H9 (cell line): ENCODE results near the gene IVL. TPM values are rescaled to one million over a fixed set of nuclear protein-coding genes. Genes with fewer than 3 reads are reported as not detected.

Experiments
- DNase-seq: peaks from one replicate; pipeline ENCODE4 v3.0.0-alpha.2; 2017
- H2AFZ ChIP-seq: one replicate; pipeline ENCODE4 v1.6.1; 2013; ENCODE audit warnings: mild to moderate bottlenecking, low read length, control low read depth, moderate library complexity
- H2AK5ac ChIP-seq: 2 replicates; pipeline ENCODE4 v1.6.1; 2013; ENCODE audit warnings: low read length, control low read depth, mixed read lengths; ENCODE audit not compliant: insufficient read length
- H2BK120ac ChIP-seq: one replicate; pipeline ENCODE4 v1.6.1; 2013; ENCODE audit warnings: low read depth, mild to moderate bottlenecking, low read length, control low read depth, inconsistent platforms; ENCODE audit not compliant: poor library complexity, severe bottlenecking
- H2BK12ac ChIP-seq: 2 replicates; pipeline ENCODE4 v1.6.1; 2013; ENCODE audit warnings: low read length, control low read depth, mixed read lengths, low read depth; ENCODE audit not compliant: insufficient read length
- H2BK15ac ChIP-seq: 2 replicates; pipeline ENCODE4 v1.6.1; 2013; ENCODE audit warnings: low read depth, low read length, control low read depth
- H2BK20ac ChIP-seq: one replicate; pipeline ENCODE4 v1.6.1; 2013; ENCODE audit warnings: low read depth, mild to moderate bottlenecking, low read length, control low read depth, inconsistent platforms; ENCODE audit not compliant: poor library complexity, severe bottlenecking
- H2BK5ac ChIP-seq: 2 replicates; pipeline ENCODE4 v1.6.1; 2013; ENCODE audit warnings: low read length, control low read depth, mixed read lengths; ENCODE audit not compliant: insufficient read length
- H3K14ac ChIP-seq: 2 replicates; pipeline ENCODE4 v1.6.1; 2013; ENCODE audit warnings: low read length, control low read depth; ENCODE audit not compliant: insufficient read depth
- H3K18ac ChIP-seq: 2 replicates; pipeline ENCODE4 v1.6.1; 2013; ENCODE audit warnings: low read depth, mild to moderate bottlenecking, mixed read lengths, low read length, control low read depth; ENCODE audit not compliant: insufficient read length
- H3K23ac ChIP-seq: 2 replicates; pipeline ENCODE4 v1.6.1; 2013; ENCODE audit warnings: low read length, control low read depth, mixed read lengths, low read depth; ENCODE audit not compliant: insufficient read length
- H3K23me2 ChIP-seq: 2 replicates; pipeline ENCODE4 v1.6.1; 2013; ENCODE audit warnings: low read depth, mild to moderate bottlenecking, mixed read lengths, low read length, control low read depth; ENCODE audit not compliant: insufficient read length, poor library complexity, severe bottlenecking
- H3K27ac ChIP-seq: 2 replicates; pipeline ENCODE4 v1.5.1; 2013; ENCODE audit warnings: low read length, control low read depth, mixed read lengths, low read depth; ENCODE audit not compliant: insufficient read length
- H3K27me3 ChIP-seq: 2 replicates; pipeline ENCODE4 v1.6.1; 2013; ENCODE audit warnings: low read length, control low read depth, inconsistent platforms; ENCODE audit not compliant: insufficient read depth
- H3K4ac ChIP-seq: 2 replicates; pipeline ENCODE4 v1.6.1; 2013; ENCODE audit warnings: low read depth, mild to moderate bottlenecking, control low read depth, inconsistent platforms, low read length, moderate library complexity
- H3K4me1 ChIP-seq: 2 replicates; pipeline ENCODE4 v1.6.1; 2013; ENCODE audit warnings: low read length, control low read depth, inconsistent platforms; ENCODE audit not compliant: insufficient read depth
- H3K4me2 ChIP-seq: 2 replicates; pipeline ENCODE4 v1.6.1; 2013; ENCODE audit warnings: low read length, control low read depth, mixed read lengths; ENCODE audit not compliant: insufficient read length, insufficient read depth
- H3K56ac ChIP-seq: 2 replicates; pipeline ENCODE4 v1.6.1; 2013; ENCODE audit warnings: low read depth, mild to moderate bottlenecking, mixed read lengths, low read length, control low read depth; ENCODE audit not compliant: insufficient read length
- H3K79me1 ChIP-seq: 2 replicates; pipeline ENCODE4 v1.6.1; 2013; ENCODE audit warnings: low read depth, mild to moderate bottlenecking, moderate library complexity, low read length, control low read depth, inconsistent platforms; ENCODE audit not compliant: insufficient read depth, poor library complexity, severe bottlenecking
- H3K79me2 ChIP-seq: 2 replicates; pipeline ENCODE4 v1.6.1; 2013; ENCODE audit warnings: low read length, control low read depth, inconsistent platforms; ENCODE audit not compliant: insufficient read depth
- H3K9ac ChIP-seq: 2 replicates; pipeline ENCODE4 v1.6.1; 2013; ENCODE audit warnings: low read length, control low read depth, mixed read lengths; ENCODE audit not compliant: insufficient read length; ENCODE audit errors: extremely low read depth
- H3K9me3 ChIP-seq: one replicate; pipeline ENCODE4 v1.6.1; 2013; ENCODE audit warnings: low read depth, low read length, inconsistent platforms; ENCODE audit not compliant: control insufficient read depth
- H3T11ph ChIP-seq: one replicate; pipeline ENCODE4 v1.6.1; 2013; ENCODE audit warnings: mild to moderate bottlenecking, low read length, control low read depth, inconsistent platforms
- H4K20me1 ChIP-seq: one replicate; pipeline ENCODE4 v1.6.1; 2013; ENCODE audit not compliant: control insufficient read depth, insufficient read length, insufficient read depth
- H4K5ac ChIP-seq: 2 replicates; pipeline ENCODE4 v1.6.1; 2013; ENCODE audit warnings: low read depth, mild to moderate bottlenecking, mixed read lengths, low read length, control low read depth; ENCODE audit not compliant: insufficient read length
- H4K8ac ChIP-seq: replicated peaks from 2 replicates; pipeline ENCODE4 v1.6.1; 2013; ENCODE audit warnings: low read length, control low read depth, mixed read lengths, low read depth; ENCODE audit not compliant: insufficient read length
- H4K91ac ChIP-seq: 2 replicates; pipeline ENCODE4 v1.6.1; 2013; ENCODE audit warnings: low read depth, mild to moderate bottlenecking, moderate library complexity, mixed read lengths, low read length, control low read depth; ENCODE audit not compliant: insufficient read length
- H3K27ac Mint-ChIP-seq, 3 experiments: 2 replicates in 2 of 3; 3 replicates in 1 of 3; pipeline ENCODE4 v1.8.0; 2020 to 2021; ENCODE audit warnings: mixed read lengths in 3 of 3, mild to moderate bottlenecking in 1 of 3, moderate library complexity in 1 of 3
- H3K27me3 Mint-ChIP-seq: 2 replicates; pipeline ENCODE4 v1.8.0; 2021; ENCODE audit warnings: low read depth, mild to moderate bottlenecking, moderate library complexity, mixed read lengths
- H3K36me3 Mint-ChIP-seq, 3 experiments: 2 replicates in 2 of 3; 3 replicates in 1 of 3; pipeline ENCODE4 v1.8.0; 2020 to 2021; ENCODE audit warnings: low read depth in 3 of 3, mixed read lengths in 3 of 3; ENCODE audit not compliant: insufficient read depth in 1 of 3
- H3K4me1 Mint-ChIP-seq, 2 experiments: 2 replicates each; pipeline ENCODE4 v1.8.0; 2020; ENCODE audit warnings: mixed read lengths in 2 of 2
- H3K4me3 Mint-ChIP-seq, 2 experiments: 2 replicates in 1 of 2; 3 replicates in 1 of 2; pipeline ENCODE4 v1.8.0; 2020 to 2021; ENCODE audit warnings: mild to moderate bottlenecking in 2 of 2, mixed read lengths in 2 of 2, moderate library complexity in 1 of 2
- H3K9me3 Mint-ChIP-seq, 2 experiments: 2 replicates in 1 of 2; 3 replicates in 1 of 2; pipeline ENCODE4 v1.8.0; 2020; ENCODE audit warnings: mild to moderate bottlenecking in 2 of 2, mixed read lengths in 2 of 2, moderate library complexity in 1 of 2
- WGBS: extraction: QIAGEN DNeasy Blood & Tissue Kit; methylation state at CpG from one replicate; pipeline ENCODE4 v1.1.7; 2013; ENCODE audit warnings: missing lambda C conversion rate, low lambda C conversion rate, mixed read lengths; ENCODE audit not compliant: insufficient read length; ENCODE audit errors: extremely low coverage; 5-methylcytosine and 5-hydroxymethylcytosine counted together
- total RNA-seq: library from RNA; stranded (reverse); gene quantifications from 2 replicates; pipeline ENCODE4 v1.2.1, GENCODE V29; 2021
- TF ChIP-seq, protein P1 (sequence below): fragments of 200-600 bp; sonication (generic); conservative IDR thresholded peaks from 3 replicates; pipeline ENCODE4 v1.8.0; 2021; ENCODE audit warnings: antibody characterized with exemption, mild to moderate bottlenecking

IVL gene
- total RNA-seq, 1 experiment from 2014 or later: not detected

DNA sequence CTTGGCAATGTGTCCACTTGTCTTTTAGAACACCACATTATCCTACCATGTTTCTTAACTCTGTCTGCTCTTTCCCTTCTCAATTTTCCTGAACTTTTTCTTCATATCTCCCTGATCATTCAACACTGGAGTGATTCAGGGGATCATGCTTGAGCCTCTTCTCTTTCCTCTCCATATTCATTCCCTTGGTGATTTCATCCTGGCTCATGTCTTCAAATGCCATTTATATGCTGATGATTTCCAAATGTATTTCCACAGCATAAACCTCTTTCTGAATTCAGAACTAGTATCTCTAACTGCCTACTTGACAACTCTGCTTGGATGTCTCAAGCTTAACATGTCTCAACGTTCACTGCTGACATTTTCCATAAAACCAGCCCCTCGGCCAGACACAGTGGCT, 8.5 kb upstream of the IVL start:
- Mint-ChIP-seq H3K4me3 (no peak overlapping the region), H3K9me3 (peaks cover 67 to 86% of the 10 kb centered on the region in 2 experiments), H3K27ac (no peak overlapping the region), H3K27me3 (peaks cover 7% of the 10 kb centered on the region; the same call in 1 of the 2 replicates), H3K36me3 (peaks cover 0 to 23% (median 0%) of the 10 kb centered on the region in 3 experiments; a peak in 4 of 7 replicates), H3K4me1 (no peaks in the 10 kb centered on the region)
- Histone ChIP-seq H3K4me2 (no peak overlapping the region), H2AFZ (no peak overlapping the region), H3K14ac (no peak overlapping the region), H3K4me1 (no peaks in the 10 kb centered on the region; the same call in 1 of the 2 replicates), H2BK120ac (no peak overlapping the region), H3K79me2 (no peaks in the 10 kb centered on the region), H2AK5ac (no peak overlapping the region), H3K23me2 (no peaks in the 10 kb centered on the region), H2BK12ac (no peak overlapping the region), H3K18ac (no peak overlapping the region), H4K8ac (no peak overlapping the region), H3K4ac (no peak overlapping the region), H3K79me1 (no peaks in the 10 kb centered on the region), H4K91ac (no peak overlapping the region), H3K27ac (no peak overlapping the region), H3K56ac (no peak overlapping the region), H3K27me3 (no peaks in the 10 kb centered on the region), H2BK20ac (no peak overlapping the region), H3K9me3 (no peaks in the 10 kb centered on the region), H4K5ac (no peak overlapping the region), H4K20me1 (no peaks in the 10 kb centered on the region), H2BK15ac (no peak overlapping the region), H3T11ph (no peak overlapping the region), H2BK5ac (no peak overlapping the region), H3K9ac (no peak overlapping the region), H3K23ac (no peak overlapping the region)
- TF ChIP-seq, protein P1, sequence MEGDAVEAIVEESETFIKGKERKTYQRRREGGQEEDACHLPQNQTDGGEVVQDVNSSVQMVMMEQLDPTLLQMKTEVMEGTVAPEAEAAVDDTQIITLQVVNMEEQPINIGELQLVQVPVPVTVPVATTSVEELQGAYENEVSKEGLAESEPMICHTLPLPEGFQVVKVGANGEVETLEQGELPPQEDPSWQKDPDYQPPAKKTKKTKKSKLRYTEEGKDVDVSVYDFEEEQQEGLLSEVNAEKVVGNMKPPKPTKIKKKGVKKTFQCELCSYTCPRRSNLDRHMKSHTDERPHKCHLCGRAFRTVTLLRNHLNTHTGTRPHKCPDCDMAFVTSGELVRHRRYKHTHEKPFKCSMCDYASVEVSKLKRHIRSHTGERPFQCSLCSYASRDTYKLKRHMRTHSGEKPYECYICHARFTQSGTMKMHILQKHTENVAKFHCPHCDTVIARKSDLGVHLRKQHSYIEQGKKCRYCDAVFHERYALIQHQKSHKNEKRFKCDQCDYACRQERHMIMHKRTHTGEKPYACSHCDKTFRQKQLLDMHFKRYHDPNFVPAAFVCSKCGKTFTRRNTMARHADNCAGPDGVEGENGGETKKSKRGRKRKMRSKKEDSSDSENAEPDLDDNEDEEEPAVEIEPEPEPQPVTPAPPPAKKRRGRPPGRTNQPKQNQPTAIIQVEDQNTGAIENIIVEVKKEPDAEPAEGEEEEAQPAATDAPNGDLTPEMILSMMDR: no peak
- DNase-seq: no peak
- no CpG with 5 or more reads among the region's 2 CpGs for WGBS
